H9 (cell line): ENCODE results near the gene TP73. TPM values are rescaled to one million over a fixed set of nuclear protein-coding genes. Genes with fewer than 3 reads are reported as not detected.

Experiments used
- DNase-seq: peaks from one replicate; pipeline ENCODE4 v3.0.0-alpha.2; 2017
- H2AFZ ChIP-seq: one replicate; pipeline ENCODE4 v1.6.1; 2013; ENCODE audit warnings: mild to moderate bottlenecking, low read length, control low read depth, moderate library complexity
- H2AK5ac ChIP-seq: 2 replicates; pipeline ENCODE4 v1.6.1; 2013; ENCODE audit warnings: low read length, control low read depth, mixed read lengths; ENCODE audit not compliant: insufficient read length
- H2BK120ac ChIP-seq: one replicate; pipeline ENCODE4 v1.6.1; 2013; ENCODE audit warnings: low read depth, mild to moderate bottlenecking, low read length, control low read depth, inconsistent platforms; ENCODE audit not compliant: poor library complexity, severe bottlenecking
- H2BK12ac ChIP-seq: 2 replicates; pipeline ENCODE4 v1.6.1; 2013; ENCODE audit warnings: low read length, control low read depth, mixed read lengths, low read depth; ENCODE audit not compliant: insufficient read length
- H2BK15ac ChIP-seq: 2 replicates; pipeline ENCODE4 v1.6.1; 2013; ENCODE audit warnings: low read depth, low read length, control low read depth
- H2BK20ac ChIP-seq: one replicate; pipeline ENCODE4 v1.6.1; 2013; ENCODE audit warnings: low read depth, mild to moderate bottlenecking, low read length, control low read depth, inconsistent platforms; ENCODE audit not compliant: poor library complexity, severe bottlenecking
- H2BK5ac ChIP-seq: 2 replicates; pipeline ENCODE4 v1.6.1; 2013; ENCODE audit warnings: low read length, control low read depth, mixed read lengths; ENCODE audit not compliant: insufficient read length
- H3K14ac ChIP-seq: 2 replicates; pipeline ENCODE4 v1.6.1; 2013; ENCODE audit warnings: low read length, control low read depth; ENCODE audit not compliant: insufficient read depth
- H3K18ac ChIP-seq: 2 replicates; pipeline ENCODE4 v1.6.1; 2013; ENCODE audit warnings: low read depth, mild to moderate bottlenecking, mixed read lengths, low read length, control low read depth; ENCODE audit not compliant: insufficient read length
- H3K23ac ChIP-seq: 2 replicates; pipeline ENCODE4 v1.6.1; 2013; ENCODE audit warnings: low read length, control low read depth, mixed read lengths, low read depth; ENCODE audit not compliant: insufficient read length
- H3K23me2 ChIP-seq: 2 replicates; pipeline ENCODE4 v1.6.1; 2013; ENCODE audit warnings: low read depth, mild to moderate bottlenecking, mixed read lengths, low read length, control low read depth; ENCODE audit not compliant: insufficient read length, poor library complexity, severe bottlenecking
- H3K27ac ChIP-seq: 2 replicates; pipeline ENCODE4 v1.5.1; 2013; ENCODE audit warnings: low read length, control low read depth, mixed read lengths, low read depth; ENCODE audit not compliant: insufficient read length
- H3K27me3 ChIP-seq: 2 replicates; pipeline ENCODE4 v1.6.1; 2013; ENCODE audit warnings: low read length, control low read depth, inconsistent platforms; ENCODE audit not compliant: insufficient read depth
- H3K4ac ChIP-seq: 2 replicates; pipeline ENCODE4 v1.6.1; 2013; ENCODE audit warnings: low read depth, mild to moderate bottlenecking, control low read depth, inconsistent platforms, low read length, moderate library complexity
- H3K4me1 ChIP-seq: 2 replicates; pipeline ENCODE4 v1.6.1; 2013; ENCODE audit warnings: low read length, control low read depth, inconsistent platforms; ENCODE audit not compliant: insufficient read depth
- H3K4me2 ChIP-seq: 2 replicates; pipeline ENCODE4 v1.6.1; 2013; ENCODE audit warnings: low read length, control low read depth, mixed read lengths; ENCODE audit not compliant: insufficient read length, insufficient read depth
- H3K56ac ChIP-seq: 2 replicates; pipeline ENCODE4 v1.6.1; 2013; ENCODE audit warnings: low read depth, mild to moderate bottlenecking, mixed read lengths, low read length, control low read depth; ENCODE audit not compliant: insufficient read length
- H3K79me1 ChIP-seq: 2 replicates; pipeline ENCODE4 v1.6.1; 2013; ENCODE audit warnings: low read depth, mild to moderate bottlenecking, moderate library complexity, low read length, control low read depth, inconsistent platforms; ENCODE audit not compliant: insufficient read depth, poor library complexity, severe bottlenecking
- H3K79me2 ChIP-seq: 2 replicates; pipeline ENCODE4 v1.6.1; 2013; ENCODE audit warnings: low read length, control low read depth, inconsistent platforms; ENCODE audit not compliant: insufficient read depth
- H3K9ac ChIP-seq: 2 replicates; pipeline ENCODE4 v1.6.1; 2013; ENCODE audit warnings: low read length, control low read depth, mixed read lengths; ENCODE audit not compliant: insufficient read length; ENCODE audit errors: extremely low read depth
- H3K9me3 ChIP-seq: one replicate; pipeline ENCODE4 v1.6.1; 2013; ENCODE audit warnings: low read depth, low read length, inconsistent platforms; ENCODE audit not compliant: control insufficient read depth
- H3T11ph ChIP-seq: one replicate; pipeline ENCODE4 v1.6.1; 2013; ENCODE audit warnings: mild to moderate bottlenecking, low read length, control low read depth, inconsistent platforms
- H4K20me1 ChIP-seq: one replicate; pipeline ENCODE4 v1.6.1; 2013; ENCODE audit not compliant: control insufficient read depth, insufficient read length, insufficient read depth
- H4K5ac ChIP-seq: 2 replicates; pipeline ENCODE4 v1.6.1; 2013; ENCODE audit warnings: low read depth, mild to moderate bottlenecking, mixed read lengths, low read length, control low read depth; ENCODE audit not compliant: insufficient read length
- H4K8ac ChIP-seq: replicated peaks from 2 replicates; pipeline ENCODE4 v1.6.1; 2013; ENCODE audit warnings: low read length, control low read depth, mixed read lengths, low read depth; ENCODE audit not compliant: insufficient read length
- H4K91ac ChIP-seq: 2 replicates; pipeline ENCODE4 v1.6.1; 2013; ENCODE audit warnings: low read depth, mild to moderate bottlenecking, moderate library complexity, mixed read lengths, low read length, control low read depth; ENCODE audit not compliant: insufficient read length
- H3K27ac Mint-ChIP-seq, 3 experiments: 2 replicates in 2 of 3; 3 replicates in 1 of 3; pipeline ENCODE4 v1.8.0; 2020 to 2021; ENCODE audit warnings: mixed read lengths in 3 of 3, mild to moderate bottlenecking in 1 of 3, moderate library complexity in 1 of 3
- H3K27me3 Mint-ChIP-seq: 2 replicates; pipeline ENCODE4 v1.8.0; 2021; ENCODE audit warnings: low read depth, mild to moderate bottlenecking, moderate library complexity, mixed read lengths
- H3K36me3 Mint-ChIP-seq, 3 experiments: 2 replicates in 2 of 3; 3 replicates in 1 of 3; pipeline ENCODE4 v1.8.0; 2020 to 2021; ENCODE audit warnings: low read depth in 3 of 3, mixed read lengths in 3 of 3; ENCODE audit not compliant: insufficient read depth in 1 of 3
- H3K4me1 Mint-ChIP-seq, 2 experiments: 2 replicates each; pipeline ENCODE4 v1.8.0; 2020; ENCODE audit warnings: mixed read lengths in 2 of 2
- H3K4me3 Mint-ChIP-seq, 2 experiments: 2 replicates in 1 of 2; 3 replicates in 1 of 2; pipeline ENCODE4 v1.8.0; 2020 to 2021; ENCODE audit warnings: mild to moderate bottlenecking in 2 of 2, mixed read lengths in 2 of 2, moderate library complexity in 1 of 2
- H3K9me3 Mint-ChIP-seq, 2 experiments: 2 replicates in 1 of 2; 3 replicates in 1 of 2; pipeline ENCODE4 v1.8.0; 2020; ENCODE audit warnings: mild to moderate bottlenecking in 2 of 2, mixed read lengths in 2 of 2, moderate library complexity in 1 of 2
- CTCF ChIP-seq: fragments of 200-600 bp; sonication (generic); conservative IDR thresholded peaks from 3 replicates; pipeline ENCODE4 v1.8.0; 2021; ENCODE audit warnings: antibody characterized with exemption, mild to moderate bottlenecking
- WGBS: extraction: QIAGEN DNeasy Blood & Tissue Kit; methylation state at CpG from one replicate; pipeline ENCODE4 v1.1.7; 2013; ENCODE audit warnings: missing lambda C conversion rate, low lambda C conversion rate, mixed read lengths; ENCODE audit not compliant: insufficient read length; ENCODE audit errors: extremely low coverage; 5-methylcytosine and 5-hydroxymethylcytosine counted together
- total RNA-seq: library from RNA; stranded (reverse); gene quantifications from 2 replicates; pipeline ENCODE4 v1.2.1, GENCODE V29; 2021

TP73 gene
- total RNA-seq, 1 experiment from 2014 or later: 4.7 TPM

DNA sequence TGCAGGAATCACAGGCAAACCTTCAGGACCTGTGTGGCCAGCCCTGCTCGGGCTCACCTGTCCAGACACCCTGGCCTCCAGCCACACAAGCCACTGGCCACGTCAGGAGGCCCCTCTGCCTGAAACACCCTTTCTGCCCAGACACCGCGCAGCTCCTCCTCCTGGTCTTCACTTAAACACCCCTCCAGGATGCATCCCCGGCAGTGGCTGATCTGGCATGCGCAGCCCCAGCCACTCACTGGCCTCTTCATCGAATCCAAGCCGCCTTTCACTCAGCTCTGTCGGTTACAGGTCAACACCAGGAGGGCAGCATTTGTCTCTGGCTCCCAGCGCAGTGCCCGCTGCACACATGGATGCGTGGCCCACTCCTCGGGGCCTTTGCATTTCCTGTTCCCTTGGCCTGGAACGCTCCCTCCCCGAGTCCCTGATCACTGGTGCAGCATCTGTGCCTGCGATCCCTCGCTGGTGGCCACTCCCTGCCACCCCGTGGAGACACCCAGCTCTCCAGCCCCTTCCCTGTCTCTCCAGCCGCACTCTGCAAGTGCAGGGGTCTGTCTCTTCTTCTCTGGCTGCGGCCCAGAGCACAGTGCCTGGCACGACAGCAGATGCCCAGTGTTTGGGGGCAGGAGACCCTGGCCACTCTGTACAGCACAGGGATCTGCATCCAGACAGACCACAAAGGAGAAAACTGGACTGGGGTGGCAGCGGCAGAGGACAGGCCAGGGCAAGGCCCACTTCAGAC, 18.1 kb upstream of the TP73 start:
- Mint-ChIP-seq H3K36me3 (peaks cover 7 to 63% (median 59%) of the 10 kb centered on the region in 3 experiments), H3K27ac (peak overlapping the region; percentile 24 to 68 (median 67); a peak in 3 of 7 replicates), H3K4me3 (no peak overlapping the region), H3K9me3 (no peaks in the 10 kb centered on the region), H3K4me1 (peaks cover 4 to 18% of the 10 kb centered on the region in 2 experiments), H3K27me3 (no peaks in the 10 kb centered on the region)
- Histone ChIP-seq H2AFZ (no peak overlapping the region), H3K9me3 (no peaks in the 10 kb centered on the region), H3K79me2 (no peaks in the 10 kb centered on the region), H2BK12ac (no peak overlapping the region), H2BK5ac (no peak overlapping the region), H2BK15ac (no peak overlapping the region), H3K27me3 (no peaks in the 10 kb centered on the region), H3K79me1 (no peaks in the 10 kb centered on the region), H2AK5ac (no peak overlapping the region), H3K18ac (no peak overlapping the region), H4K8ac (no peak overlapping the region), H3K9ac (no peak overlapping the region), H3K27ac (no peak overlapping the region), H3K4me2 (no peak overlapping the region), H4K20me1 (no peaks in the 10 kb centered on the region), H3K56ac (no peak overlapping the region), H3K23ac (no peak overlapping the region), H3T11ph (no peak overlapping the region), H4K91ac (no peak overlapping the region), H3K4me1 (no peaks in the 10 kb centered on the region), H4K5ac (no peak overlapping the region), H3K23me2 (no peaks in the 10 kb centered on the region), H3K14ac (no peak overlapping the region), H2BK20ac (no peak overlapping the region), H2BK120ac (no peak overlapping the region), H3K4ac (no peak overlapping the region)
- WGBS: no CpG with 5 or more reads among the region's 22 CpGs
- TF ChIP-seq CTCF: no peak
- DNase-seq: no peak
